HEK293 (cell line): ENCODE results near the gene KLF13.

Source experiments
- CTCF ChIA-PET: fragments of 350-600 bp; formaldehyde crosslinking; extraction: SDS; loops from one replicate; lab custom pipeline; 2021; ENCODE audit warnings: antibody characterized with exemption; lab: Yijun Ruan, JAX
- POLR2A ChIA-PET: fragments of 300-600 bp; formaldehyde crosslinking; extraction: SDS; loops from one replicate; lab custom pipeline; 2020; ENCODE audit warnings: antibody characterized with exemption, inconsistent platforms; lab: Yijun Ruan, JAX
- H3K27ac ChIP-seq: fragments of 200-500 bp; sonication (Bioruptor generic); 2 replicates; pipeline ENCODE4 v1.5.1; 2014; ENCODE audit warnings: low read depth, low read length, control low read depth, inconsistent platforms; ENCODE audit errors: extremely low read depth
- H3K36me3 ChIP-seq, 2 experiments: fragments of 200-500 bp in 1 of 2; sonication (Bioruptor generic) in 1 of 2; 1 replicate in 1 of 2; 2 replicates in 1 of 2; pipeline ENCODE4 v1.5.1; 2014 to 2017; ENCODE audit warnings: inconsistent platforms in 2 of 2, low read length in 2 of 2; ENCODE audit not compliant: control insufficient read depth in 2 of 2, insufficient read depth in 1 of 2
- H3K4me1 ChIP-seq: fragments of 200-500 bp; sonication (Bioruptor generic); 2 replicates; pipeline ENCODE4 v1.5.1; 2014; ENCODE audit warnings: mild to moderate bottlenecking, low read length, inconsistent platforms; ENCODE audit not compliant: control insufficient read depth, insufficient read depth
- H3K4me3 ChIP-seq: 2 replicates; pipeline ENCODE4 v1.5.1; 2011; ENCODE audit warnings: low read depth, mild to moderate bottlenecking, control low read depth, low read length, moderate library complexity
- H3K9me3 ChIP-seq: fragments of 200-500 bp; sonication (Bioruptor generic); 2 replicates; pipeline ENCODE4 v1.5.1; 2014; ENCODE audit warnings: low read depth, low read length, inconsistent platforms; ENCODE audit not compliant: control insufficient read depth, insufficient read depth
- AEBP2 ChIP-seq: fragments of 450-650 bp; formaldehyde crosslinking; IDR thresholded peaks from 2 replicates; pipeline ENCODE4 v1.5.1; 2016; ENCODE audit warnings: missing biosample characterization, missing genetic modification characterization, borderline replicate concordance
- ATF2 ChIP-seq: fragments of 450-650 bp; formaldehyde crosslinking; IDR thresholded peaks from 2 replicates; pipeline ENCODE4 v1.5.1; 2016; ENCODE audit warnings: missing biosample characterization, missing genetic modification characterization, low read depth
- BCL6B ChIP-seq: fragments of 450-650 bp; formaldehyde crosslinking; IDR thresholded peaks from 2 replicates; pipeline ENCODE4 v1.5.1; 2017; ENCODE audit warnings: missing biosample characterization, missing genetic modification characterization
- HOXD13 ChIP-seq: sonication (generic); formaldehyde crosslinking; IDR thresholded peaks from 2 replicates; pipeline ENCODE4 v1.8.0; 2022; ENCODE audit warnings: missing genetic modification reagents, borderline replicate concordance
- PBX3 ChIP-seq: sonication (generic); formaldehyde crosslinking; IDR thresholded peaks from 2 replicates; pipeline ENCODE4 v1.8.1; 2022; ENCODE audit warnings: mild to moderate bottlenecking, moderate library complexity, missing genetic modification reagents
- PRDM4 ChIP-seq: fragments of 450-650 bp; formaldehyde crosslinking; IDR thresholded peaks from 2 replicates; pipeline ENCODE4 v1.5.1; 2017; ENCODE audit warnings: missing biosample characterization, missing genetic modification characterization
- SCRT1 ChIP-seq: fragments of 450-650 bp; formaldehyde crosslinking; IDR thresholded peaks from 2 replicates; pipeline ENCODE4 v1.5.1; 2016; ENCODE audit warnings: missing biosample characterization, missing genetic modification characterization, borderline replicate concordance
- SP3 ChIP-seq: fragments of 450-650 bp; formaldehyde crosslinking; IDR thresholded peaks from 2 replicates; pipeline ENCODE4 v1.5.1; 2016; ENCODE audit warnings: missing biosample characterization, missing genetic modification characterization
- ZBTB44 ChIP-seq: fragments of 450-650 bp; IDR thresholded peaks from 2 replicates; pipeline ENCODE4 v1.5.1; 2018; ENCODE audit warnings: missing biosample characterization, mild to moderate bottlenecking, missing genetic modification characterization
- ZBTB6 ChIP-seq: fragments of 450-650 bp; formaldehyde crosslinking; IDR thresholded peaks from 2 replicates; pipeline ENCODE4 v1.5.1; 2017; ENCODE audit warnings: missing biosample characterization, missing genetic modification characterization
- ZNF169 ChIP-seq: fragments of 450-650 bp; formaldehyde crosslinking; IDR thresholded peaks from 2 replicates; pipeline ENCODE4 v1.5.1; 2016; ENCODE audit warnings: missing biosample characterization, missing genetic modification characterization
- ZNF18 ChIP-seq: fragments of 450-650 bp; formaldehyde crosslinking; IDR thresholded peaks from 2 replicates; pipeline ENCODE4 v1.5.1; 2016; ENCODE audit warnings: missing biosample characterization, missing genetic modification characterization
- ZNF292 ChIP-seq: fragments of 450-650 bp; formaldehyde crosslinking; IDR thresholded peaks from 2 replicates; pipeline ENCODE4 v1.5.1; 2016; ENCODE audit warnings: low read depth, missing biosample characterization, missing genetic modification characterization, borderline replicate concordance
- ZNF362 ChIP-seq: fragments of 450-650 bp; formaldehyde crosslinking; IDR thresholded peaks from 2 replicates; pipeline ENCODE4 v1.5.1; 2016; ENCODE audit warnings: missing biosample characterization, missing genetic modification characterization
- ZNF548 ChIP-seq: fragments of 450-650 bp; formaldehyde crosslinking; IDR thresholded peaks from 2 replicates; pipeline ENCODE4 v1.5.1; 2016; ENCODE audit warnings: missing biosample characterization, missing genetic modification characterization
- ZNF626 ChIP-seq: fragments of 450-650 bp; sonication (Bioruptor Pico); formaldehyde crosslinking; IDR thresholded peaks from 2 replicates; pipeline ENCODE4 v1.5.1; 2018; ENCODE audit warnings: missing biosample characterization, missing genetic modification characterization, inconsistent platforms
- ZNF704 ChIP-seq: fragments of 450-650 bp; formaldehyde crosslinking; IDR thresholded peaks from 2 replicates; pipeline ENCODE4 v1.5.1; 2016; ENCODE audit warnings: missing biosample characterization, missing genetic modification characterization
- ZSCAN30 ChIP-seq: fragments of 450-650 bp; IDR thresholded peaks from 2 replicates; pipeline ENCODE4 v1.5.1; 2018; ENCODE audit warnings: missing biosample characterization, mild to moderate bottlenecking, missing genetic modification characterization, moderate library complexity

KLF13 gene

GRCh38 chr15:31294067-31294466 lies 32.6 kb upstream of the KLF13 start:
- H3K4me3 ChIP-seq, result no peak overlapping the region
- ChIA-PET POLR2A (no interaction called here), CTCF (interaction anchor here (0.6 kb wide), 1 partner anchor 9 kb away, joined by 6 read pairs; no protein-coding TSS in a partner anchor)
- H3K9me3 ChIP-seq, result no peaks in the 10 kb centered on the region
- H3K4me1 ChIP-seq, result no peaks in the 10 kb centered on the region
- no peak overlapping the region for H3K27ac ChIP-seq
- no peaks in the 10 kb centered on the region for H3K36me3 ChIP-seq
- TF ChIP-seq ZBTB44 (tag by site-specific recombination), result no peak
- no peak for TF ChIP-seq ZNF292 (tag by site-specific recombination)
- TF ChIP-seq ZNF362 (tag by site-specific recombination), result no peak
- no peak for TF ChIP-seq AEBP2 (tag by site-specific recombination)
- TF ChIP-seq ZSCAN30, result no peak
- no peak for TF ChIP-seq HOXD13 (CRISPR knock-in tag)
- TF ChIP-seq ZNF704 (tag by site-specific recombination), result no peak
- TF ChIP-seq BCL6B (tag by site-specific recombination), result no peak
- no peak for TF ChIP-seq ZNF169 (tag by site-specific recombination)
- no peak for TF ChIP-seq SCRT1 (tag by site-specific recombination)
- no peak for TF ChIP-seq ATF2
- TF ChIP-seq ZBTB6 (tag by site-specific recombination), result no peak
- TF ChIP-seq ZNF548, result no peak
- no peak for TF ChIP-seq SP3 (tag by site-specific recombination)
- TF ChIP-seq PBX3 (CRISPR knock-in tag), result no peak
- no peak for TF ChIP-seq ZNF18 (tag by site-specific recombination)
- TF ChIP-seq ZNF626 (tag by site-specific recombination), result no peak
- no peak for TF ChIP-seq PRDM4 (tag by site-specific recombination)
